K562 (cell line): ENCODE measurements around the gene MED15. TPM values are rescaled to one million over a fixed set of nuclear protein-coding genes. Genes with fewer than 3 reads are reported as not detected.

ENCODE experiments used
- ATF6 ChIP-seq: sonication (generic); formaldehyde crosslinking; IDR thresholded peaks from 2 replicates; pipeline ENCODE4 v1.4.0; 2020; ENCODE audit warnings: mild to moderate bottlenecking, missing genetic modification reagents
- BRCA1 ChIP-seq, 2 experiments: fragments of 450-650 bp in 1 of 2; sonication (generic) in 1 of 2; formaldehyde crosslinking in 1 of 2; IDR thresholded peaks; 2 replicates each; pipeline versions ENCODE4 v1.5.0 to v1.6.1; 2017 to 2020; ENCODE audit warnings: mild to moderate bottlenecking in 1 of 2, missing genetic modification reagents in 1 of 2
- ETV6 ChIP-seq, 3 experiments: fragments of 150-350 bp in 1 of 3; sonication (generic) in 1 of 3; formaldehyde crosslinking in 1 of 3; IDR thresholded peaks; 2 replicates each; pipeline versions ENCODE4 v1.6.1 to v1.8.0; 2014 to 2022; ENCODE audit warnings: borderline replicate concordance in 2 of 3, low read depth in 2 of 3, antibody characterized with exemption in 1 of 3, low read length in 1 of 3, mild to moderate bottlenecking in 1 of 3, missing genetic modification reagents in 1 of 3
- MCM7 ChIP-seq, 2 experiments: fragments of 450-650 bp; IDR thresholded peaks; 2 replicates each; pipeline ENCODE4 v1.6.1; 2016 to 2018
- MECOM ChIP-seq: fragments of 250-450 bp; sonication (Bioruptor Pico); IDR thresholded peaks from 2 replicates; pipeline ENCODE4 v1.8.0; 2022; ENCODE audit warnings: inconsistent platforms
- PHF21A ChIP-seq: fragments of 450-650 bp; IDR thresholded peaks from 2 replicates; pipeline ENCODE4 v1.6.1; 2017; ENCODE audit warnings: low read depth, borderline replicate concordance
- PML ChIP-seq: IDR thresholded peaks from 2 replicates; pipeline ENCODE4 v1.6.1; 2012; ENCODE audit warnings: low read length, inconsistent platforms
- PURB ChIP-seq: sonication (generic); formaldehyde crosslinking; IDR thresholded peaks from 2 replicates; pipeline ENCODE4 v1.9.0; 2021; ENCODE audit warnings: low read depth, mild to moderate bottlenecking, missing genetic modification reagents
- RCOR1 ChIP-seq, 2 experiments: IDR thresholded peaks; 2 replicates each; pipeline ENCODE4 v1.6.1; 2012; ENCODE audit warnings: low read depth in 2 of 2, low read length in 2 of 2, borderline replicate concordance in 1 of 2, improper control_type of control experiment in 1 of 2
- SAFB2 ChIP-seq: fragments of 200-400 bp; formaldehyde crosslinking; IDR thresholded peaks from 2 replicates; pipeline ENCODE4 v1.6.1; 2018; ENCODE audit warnings: borderline replicate concordance, low read length, low read depth, moderate library complexity; ENCODE audit not compliant: severe bottlenecking
- SLC30A9 ChIP-seq: fragments of 250-450 bp; sonication (Bioruptor Pico); IDR thresholded peaks from 2 replicates; pipeline ENCODE4 v1.8.0; 2022; ENCODE audit warnings: mild to moderate bottlenecking, moderate library complexity
- TEAD2 ChIP-seq: fragments of 450-650 bp; IDR thresholded peaks from 2 replicates; pipeline ENCODE4 v1.6.1; 2016; ENCODE audit warnings: missing genetic modification characterization, control low read depth, missing compliant biosample characterization
- THRA ChIP-seq: fragments of 450-650 bp; IDR thresholded peaks from 2 replicates; pipeline ENCODE4 v1.6.1; 2017; ENCODE audit warnings: mild to moderate bottlenecking, moderate library complexity
- ZNF407 ChIP-seq: fragments of 450-650 bp; IDR thresholded peaks from 2 replicates; pipeline ENCODE4 v1.6.1; 2016; ENCODE audit warnings: low read depth
- ZNF780A ChIP-seq: fragments of 250-450 bp; sonication (Bioruptor Pico); IDR thresholded peaks from 2 replicates; pipeline ENCODE4 v1.5.0; 2021; ENCODE audit warnings: mild to moderate bottlenecking
- polyA plus RNA-seq, 8 experiments: library from polyadenylated mRNA; depleted of rRNA in 4 of 8; stranded (reverse) in 5 of 8; unstranded in 3 of 8; fragments of >200 nt; fragmentation: Nextera tagmentation in 2 of 8; fragmentation: Illumina TruSeq in 1 of 8; extraction: Ambion mirVana in 2 of 8; extraction: Trizol in 1 of 8; gene quantifications; 2 replicates each; pipeline versions ENCODE4 v1.2.1 to v1.2.3, GENCODE V29; 2011 to 2014; ENCODE audit warnings: inconsistent platforms in 1 of 8, missing spikeins in 1 of 8
- total RNA-seq, 7 experiments: library from RNA; depleted of rRNA in 6 of 7; stranded (reverse); fragments of >200 nt in 6 of 7; fragmentation: Illumina TruSeq in 2 of 7; extraction: Trizol in 2 of 7; gene quantifications; 2 replicates each; pipeline versions ENCODE4 v1.2.1 to v1.2.3, GENCODE V29; 2011 to 2021; ENCODE audit warnings: low replicate concordance in 1 of 7

Gene MED15
- total and polyA plus RNA-seq, 9 of the 15 experiments (the other 6 are each of a cell fraction or from before 2014, with no cell fraction given), result 4.0 to 271 (median 60.1) TPM

DNA sequence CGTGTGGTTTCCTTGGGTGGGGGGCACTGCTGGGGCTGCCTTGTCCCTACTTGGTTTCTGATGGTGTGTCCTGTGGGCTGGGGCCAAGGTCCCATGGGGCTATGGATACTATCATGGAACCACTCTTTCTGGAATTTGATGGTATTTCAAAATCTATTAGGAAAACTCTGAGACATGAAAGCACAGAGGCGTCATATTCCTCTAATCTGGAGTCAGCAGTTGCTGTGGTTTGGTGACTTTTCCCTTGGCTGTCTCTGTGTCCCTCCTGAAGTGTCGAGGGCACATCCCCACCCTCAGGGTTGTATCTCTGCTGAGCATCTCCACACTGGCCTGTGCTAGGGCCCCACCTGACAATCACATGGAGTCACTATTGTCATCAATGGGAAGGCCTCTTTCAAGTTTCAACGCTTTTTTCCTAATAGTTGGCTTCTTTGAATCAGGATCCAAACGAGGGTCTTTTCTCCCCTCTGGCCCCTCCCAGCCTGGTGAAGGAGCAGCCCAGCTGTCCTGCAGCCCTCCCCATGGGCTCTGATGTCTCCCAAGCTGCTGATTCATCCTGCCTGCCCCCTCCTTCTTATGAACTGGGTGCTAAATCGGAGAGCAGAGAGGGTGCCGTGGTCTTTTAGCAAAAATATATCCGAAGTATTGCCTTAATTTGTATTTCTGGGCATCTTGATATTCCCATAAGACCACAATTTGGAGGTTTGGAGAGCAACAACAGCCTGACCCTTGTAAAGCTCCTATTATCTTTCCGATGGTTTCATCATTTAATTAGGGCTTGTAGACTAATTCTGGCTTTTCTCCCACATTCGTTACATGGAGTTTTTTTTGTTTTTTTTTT is 38.5 kb downstream of the MED15 start (continued):
- TF ChIP-seq PHF21A (no peak), BRCA1 (IDR thresholded peaks at IDR 0.05) (no peak), BRCA1 (CRISPR knock-in tag; IDR thresholded peaks at IDR 0.05) (0 out of 2 replicates have a peak, but pooled peaks have one; percentile 90), ZNF407 (no peak), ETV6 (IDR thresholded peaks at IDR 0.05; ENCODE audit: borderline replicate concordance in 1 of 2, low read depth in 2 of 2, low read length in 1 of 2) (peak in 1 of 2 experiments; percentile 69; a peak in 1 of 4 replicates), ETV6 (CRISPR knock-in tag; IDR thresholded peaks at IDR 0.05; ENCODE audit: borderline replicate concordance) (peak; percentile 79), MCM7 (IDR thresholded peaks at IDR 0.05) (no peak), TEAD2 (tag) (peak; percentile 94), MECOM (CRISPR knock-in tag) (peak; percentile 99), RCOR1 (IDR thresholded peaks at IDR 0.05; ENCODE audit: borderline replicate concordance in 1 of 2, low read depth in 2 of 2, low read length in 2 of 2) (peak in 1 of 2 experiments; percentile 96; a peak in 2 of 4 replicates), ZNF780A (CRISPR knock-in tag) (peak; percentile 92), SLC30A9 (CRISPR knock-in tag) (no peak), SAFB2 (no peak), ATF6 (CRISPR knock-in tag) (peak; percentile 77; the same call in 1 of the 2 replicates), PURB (CRISPR knock-in tag) (no peak), PML (no peak), THRA (no peak)
